NCI-H748 (cell line): ENCODE measurements around the gene TOMM22.
A peak's percentile ranks its signal among the peaks of the same experiment; 100 is the strongest.
"Not testable (repeated sequence)": the region's sequence is repeated elsewhere in the genome, so short reads cannot be mapped to it uniquely, and the experiment has no call there.

Experiments
- DNase-seq: peaks from one replicate; lab custom pipeline; 2025; ENCODE audit not compliant: unreplicated experiment; lab: John Stamatoyannopoulos, UW

Gene TOMM22

GRCh38 chr22:38681582-38682335 is at the start of gene TOMM22:
Gene TOMM22 (plus strand): TSS chr22:38681957. CDS start chr22:38681979, 22 bp downstream.
- DNase-seq = peak; percentile 84

- DNase-seq = no peak
Observed at GRCh38 chr22:38632528-38632927, 49.2 kb upstream of the TOMM22 start.

DNA sequence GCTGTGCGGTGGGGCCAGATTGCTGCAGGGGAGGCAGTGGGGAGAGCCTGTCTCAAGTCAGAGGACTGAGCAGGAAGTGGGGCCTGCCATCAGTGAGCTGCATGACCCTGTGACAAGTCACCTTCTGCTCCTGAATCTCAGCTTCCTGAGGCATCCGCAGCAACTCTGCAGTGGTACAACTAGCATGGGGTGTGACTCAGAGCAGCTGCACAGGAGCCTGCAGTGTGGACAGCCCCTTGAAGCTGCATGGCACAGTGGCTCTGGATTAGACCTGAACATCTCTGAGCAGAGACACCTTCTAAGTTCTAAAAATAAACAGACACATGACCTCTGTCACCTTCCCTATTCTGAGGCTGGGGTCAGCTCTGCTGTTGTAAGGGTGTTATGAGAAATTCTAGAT is 43.5 kb upstream of the TOMM22 start:
- DNase-seq = no peak

DNA sequence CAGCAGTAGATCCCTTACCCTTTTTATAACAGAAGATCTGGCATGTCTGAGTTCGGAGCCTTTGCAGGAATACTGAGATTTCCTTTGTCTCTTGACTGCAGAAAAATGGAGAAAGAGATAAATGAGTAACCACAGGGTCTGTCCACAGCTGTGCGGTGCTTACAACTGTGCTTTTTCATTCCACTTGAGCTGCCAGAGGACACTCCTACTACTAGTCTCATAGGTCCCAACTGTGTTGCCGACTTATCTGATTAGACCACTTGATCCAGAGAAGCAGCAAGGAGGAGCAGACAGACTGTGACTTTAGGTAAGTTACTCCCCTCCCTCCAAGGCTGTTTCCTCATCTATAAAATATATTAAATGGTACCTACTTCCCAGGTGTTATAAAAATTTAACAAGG is 43.0 kb upstream of the TOMM22 start:
- no peak for DNase-seq

GRCh38 chr22:38641476-38642040 is 40.2 kb upstream of the TOMM22 start:
- DNase-seq = no peak

- DNase-seq = not testable (repeated sequence)
Observed at GRCh38 chr22:38644245-38644644, 37.5 kb upstream of the TOMM22 start.

DNA sequence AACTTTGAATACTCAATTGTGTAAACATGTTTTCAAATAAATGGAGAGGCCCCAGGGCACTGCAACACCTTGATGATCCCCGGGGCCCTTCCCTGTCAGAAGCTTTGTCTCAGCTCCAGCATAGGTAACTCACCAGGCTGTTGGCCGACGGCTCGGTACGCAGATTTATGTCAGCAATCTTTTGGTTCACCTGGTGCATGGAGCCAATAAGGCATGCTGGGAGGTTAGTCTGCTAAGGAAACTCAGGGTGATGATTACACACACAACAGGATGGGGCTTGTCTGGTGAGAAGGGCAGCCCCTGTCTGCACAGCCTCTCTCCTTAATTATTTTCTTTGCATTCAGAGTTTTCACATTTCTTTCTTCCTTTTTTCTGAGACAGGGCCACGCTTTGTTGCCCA is 36.3 kb upstream of the TOMM22 start:
- DNase-seq = no peak

DNA sequence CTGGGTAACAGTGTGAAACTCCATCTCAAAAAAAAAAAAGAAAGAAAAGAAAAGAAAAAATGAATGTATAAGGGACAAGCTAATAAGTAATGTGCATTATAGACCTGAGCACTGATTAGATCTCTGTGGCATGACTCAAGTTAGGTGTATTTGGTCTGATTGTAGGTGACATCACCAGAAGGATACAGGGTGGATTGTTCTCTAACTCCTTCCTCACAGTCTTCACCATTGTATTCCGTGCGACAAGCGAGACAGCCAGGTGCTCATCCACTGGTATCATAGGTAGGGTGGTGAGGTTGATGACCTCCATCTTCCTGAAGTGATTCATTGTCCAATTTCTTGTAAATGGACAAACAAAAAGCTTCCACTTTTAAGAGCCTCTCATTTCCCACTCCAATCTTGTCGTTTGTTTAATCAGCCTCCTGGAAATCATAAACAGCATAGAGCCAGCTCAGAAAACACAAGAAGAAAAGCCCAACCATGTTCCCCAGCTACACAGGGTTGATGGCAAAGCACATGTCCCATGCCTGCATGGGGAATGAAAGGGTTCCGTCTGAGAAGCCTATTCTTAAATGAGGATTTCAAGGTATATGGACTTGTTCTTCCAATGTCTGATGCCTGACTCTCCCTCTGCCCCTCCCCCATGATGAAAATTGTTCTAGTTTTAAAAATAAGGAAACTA is 31.8 kb upstream of the TOMM22 start:
- DNase-seq = peak; percentile 17

DNA sequence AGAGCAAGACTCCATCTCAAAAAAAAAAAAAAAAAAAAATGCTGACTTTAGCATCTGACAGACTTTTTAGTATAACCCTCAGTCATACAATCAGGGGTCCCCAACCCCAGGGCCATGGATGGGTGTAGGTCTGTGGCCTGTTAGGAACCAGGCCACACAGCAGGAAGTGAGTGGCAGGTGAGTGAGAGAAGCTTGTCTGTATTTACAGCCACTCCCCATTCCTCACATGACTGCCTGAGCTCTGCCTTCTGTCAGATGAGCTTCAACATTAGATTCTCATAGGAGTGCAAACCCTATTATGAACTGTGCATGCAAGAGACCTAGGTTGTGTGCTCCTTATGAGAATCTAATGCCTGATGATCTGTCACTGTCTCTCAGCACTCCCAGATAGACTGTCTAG is 28.9 kb upstream of the TOMM22 start:
- peak; percentile 1 for DNase-seq

GRCh38 chr22:38653741-38654140 is 28.0 kb upstream of the TOMM22 start:
- DNase-seq = no peak

- DNase-seq = peak; percentile 55
Observed at GRCh38 chr22:38655519-38656255, 26.1 kb upstream of the TOMM22 start.

DNA sequence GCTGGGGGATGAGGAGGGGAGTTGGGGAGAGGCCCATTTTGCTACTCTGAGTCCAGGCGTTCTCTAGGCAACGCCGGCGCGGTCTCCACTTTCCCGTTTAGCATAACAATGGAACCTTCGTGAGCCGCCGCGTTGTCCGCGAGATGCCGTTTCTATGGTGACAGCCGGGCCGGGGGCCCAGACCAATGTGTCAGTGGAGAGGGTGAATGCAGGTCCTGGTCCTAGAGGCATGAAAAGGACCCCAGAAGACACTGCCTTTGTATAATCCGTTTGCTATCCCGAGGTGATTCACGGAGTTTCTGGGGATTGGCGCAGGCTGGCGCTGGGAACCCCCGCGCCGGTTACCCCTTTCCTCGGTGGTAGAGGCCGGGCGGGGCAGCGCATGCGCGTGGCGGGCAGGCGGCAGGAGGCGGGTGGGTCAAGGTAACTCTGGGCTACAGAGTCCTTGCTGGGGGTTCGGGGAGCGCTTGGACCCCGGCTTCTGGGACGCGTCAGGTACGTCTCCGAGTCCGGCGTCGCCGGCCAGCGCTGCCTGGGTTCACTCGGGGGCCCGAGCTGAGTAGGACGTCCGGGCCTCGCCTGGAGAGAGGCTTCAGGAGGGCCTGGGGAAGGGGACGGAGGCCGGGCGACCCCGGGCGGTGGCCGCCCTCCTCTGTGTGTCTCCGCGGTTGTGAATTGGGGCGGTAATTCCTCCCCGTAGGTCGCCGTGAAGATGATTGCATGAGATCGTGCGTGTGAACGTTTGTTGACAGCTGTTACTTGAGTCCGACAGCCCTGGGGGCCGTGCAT is 25.3 kb upstream of the TOMM22 start, which contains the start of the genes CBY1 and FAM227A:
Gene CBY1 (plus strand): TSS at position 383 of the 789 bp plus-strand sequence. CDS start 11,417 bp downstream, outside the sequence.
Gene FAM227A (minus strand): TSS at position 137 of the 789 bp plus-strand sequence. CDS start 6,224 bp downstream, outside the sequence.
- DNase-seq = peak; percentile 95

DNA sequence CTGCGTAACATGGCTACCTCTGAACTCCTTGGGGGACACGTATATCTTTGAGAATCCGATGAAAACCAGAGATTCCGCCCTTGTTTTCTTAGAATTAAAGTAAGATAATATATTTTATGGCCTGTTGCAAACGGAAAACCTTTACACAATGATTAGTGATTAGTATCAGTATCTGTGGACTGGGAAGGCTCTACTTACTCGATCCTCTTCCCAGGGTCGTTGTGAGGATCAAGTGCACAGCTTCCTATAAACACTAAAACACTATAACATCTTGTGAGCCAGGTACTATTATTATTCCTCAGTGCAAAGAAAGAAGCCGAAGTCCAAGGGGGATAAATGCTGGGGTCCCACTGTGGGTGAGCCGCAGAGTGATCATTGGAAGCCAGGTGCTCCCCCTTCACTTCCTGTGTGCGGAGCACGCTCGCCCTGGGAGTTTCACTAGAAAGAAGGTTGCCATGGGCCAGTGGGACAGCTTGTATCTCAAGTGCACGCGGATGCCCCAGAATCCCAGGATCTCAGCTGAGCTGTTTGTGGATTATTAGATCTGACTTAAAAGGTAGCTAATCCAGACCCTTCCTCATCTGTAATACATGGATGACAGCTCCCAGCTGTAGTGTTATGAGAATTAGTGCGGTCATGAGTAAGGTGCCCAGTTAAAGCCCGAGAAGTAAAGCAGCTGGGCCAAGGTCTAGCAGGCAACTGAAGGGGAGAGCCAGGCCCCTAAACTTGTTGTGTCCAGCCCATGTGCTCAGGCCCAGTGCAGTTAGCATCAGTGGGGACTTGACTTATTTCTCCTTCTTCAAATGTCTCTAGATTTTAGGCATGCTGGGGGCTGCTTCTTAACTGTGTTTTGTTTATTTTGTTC is 24.5 kb upstream of the TOMM22 start:
- peak; percentile 23 for DNase-seq

DNA sequence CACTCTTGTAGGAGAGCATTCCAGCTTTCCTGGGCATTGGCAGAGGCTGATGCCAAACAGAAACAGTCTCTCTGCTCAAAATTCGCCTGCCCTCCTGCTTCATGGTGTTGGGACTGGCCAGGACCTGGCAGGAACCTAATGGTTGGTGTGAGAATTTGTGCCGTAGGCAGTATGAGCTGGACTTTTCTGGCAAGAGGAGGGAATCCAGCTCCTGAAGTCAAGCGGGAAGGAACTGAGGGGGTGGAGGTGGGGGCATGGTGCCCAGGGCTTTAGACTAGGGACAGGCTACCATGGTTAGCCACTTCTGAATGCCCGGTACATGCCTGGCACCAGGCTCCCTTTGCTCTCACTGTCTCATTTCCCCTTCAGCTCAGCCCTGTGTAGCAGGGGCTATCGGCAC is 6.9 kb upstream of the TOMM22 start:
- no peak for DNase-seq

- DNase-seq = no peak
Observed at GRCh38 chr22:38675833-38676232, 5.9 kb upstream of the TOMM22 start.

- no peak for DNase-seq
Observed at GRCh38 chr22:38684895-38685294, 3.1 kb downstream of the TOMM22 start.

- no peak for DNase-seq
Observed at GRCh38 chr22:38685761-38686160, 4.0 kb downstream of the TOMM22 start.

GRCh38 chr22:38689651-38690050 is 7.9 kb downstream of the TOMM22 start:
- DNase-seq = no peak

GRCh38 chr22:38694049-38694448 is 12.3 kb downstream of the TOMM22 start:
- no peak for DNase-seq
